Suprapubic skin (tissue), 4 donors: Measurements from ENCODE around the gene STK24. TPM values are rescaled to one million over a fixed set of nuclear protein-coding genes. Genes with fewer than 3 reads are reported as not detected.
A peak's percentile ranks its signal among the peaks of the same experiment; 100 is the strongest.

Source experiments
- DNase-seq, 2 donors: peaks; one replicate each; pipeline ENCODE4 v3.0.0-alpha.2; 2019; ENCODE audit warnings: low spot score in 2 of 2
- H3K27ac ChIP-seq: fragments of 200-600 bp; sonication (generic); one replicate; pipeline ENCODE4 v1.5.1; 2019
- H3K27me3 ChIP-seq: fragments of 200-600 bp; sonication (generic); one replicate; pipeline ENCODE4 v1.5.1; 2019
- H3K36me3 ChIP-seq: fragments of 200-600 bp; sonication (generic); one replicate; pipeline ENCODE4 v1.5.1; 2019
- H3K4me1 ChIP-seq: fragments of 200-600 bp; sonication (generic); one replicate; pipeline ENCODE4 v1.5.1; 2019
- H3K4me3 ChIP-seq: fragments of 200-600 bp; sonication (generic); one replicate; pipeline ENCODE4 v1.5.1; 2019; ENCODE audit warnings: mild to moderate bottlenecking
- H3K9me3 ChIP-seq: fragments of 200-600 bp; sonication (generic); one replicate; pipeline ENCODE4 v1.5.1; 2019
- CTCF ChIP-seq, 2 donors: fragments of 200-600 bp in 1 of 2; fragments of 450-650 bp in 1 of 2; sonication (generic) in 1 of 2; IDR thresholded peaks; one replicate each; pipeline ENCODE4 v1.5.1; 2016 to 2019; ENCODE audit warnings: antibody characterized with exemption in 2 of 2, mild to moderate bottlenecking in 1 of 2, moderate library complexity in 1 of 2
- EP300 ChIP-seq: sonication (generic); formaldehyde crosslinking; IDR thresholded peaks from one replicate; pipeline ENCODE4 v1.6.1; 2017; ENCODE audit warnings: antibody characterized with exemption
- POLR2A ChIP-seq, 2 donors: fragments of 450-650 bp; IDR thresholded peaks; one replicate each; pipeline ENCODE4 v1.6.1; 2017; ENCODE audit warnings: antibody characterized with exemption in 2 of 2, mild to moderate bottlenecking in 2 of 2, moderate library complexity in 2 of 2
- POLR2AphosphoS5 ChIP-seq, 3 donors: sonication (generic); formaldehyde crosslinking; IDR thresholded peaks; one replicate each; pipeline ENCODE4 v1.6.1; 2017; ENCODE audit warnings: antibody characterized with exemption in 3 of 3
- WGBS: methylation state at CpG from one replicate; pipeline ENCODE4 v1.1.5; 2018; 5-methylcytosine and 5-hydroxymethylcytosine counted together
- total RNA-seq, 4 donors: library from RNA; depleted of rRNA; stranded (reverse); fragments of >200 nt; gene quantifications; one replicate each; pipeline ENCODE4 v1.1.0, GENCODE V29; 2016

Gene STK24
- total RNA-seq, 4 donors from 2014 or later, result 132 to 200 (median 176) TPM

DNA sequence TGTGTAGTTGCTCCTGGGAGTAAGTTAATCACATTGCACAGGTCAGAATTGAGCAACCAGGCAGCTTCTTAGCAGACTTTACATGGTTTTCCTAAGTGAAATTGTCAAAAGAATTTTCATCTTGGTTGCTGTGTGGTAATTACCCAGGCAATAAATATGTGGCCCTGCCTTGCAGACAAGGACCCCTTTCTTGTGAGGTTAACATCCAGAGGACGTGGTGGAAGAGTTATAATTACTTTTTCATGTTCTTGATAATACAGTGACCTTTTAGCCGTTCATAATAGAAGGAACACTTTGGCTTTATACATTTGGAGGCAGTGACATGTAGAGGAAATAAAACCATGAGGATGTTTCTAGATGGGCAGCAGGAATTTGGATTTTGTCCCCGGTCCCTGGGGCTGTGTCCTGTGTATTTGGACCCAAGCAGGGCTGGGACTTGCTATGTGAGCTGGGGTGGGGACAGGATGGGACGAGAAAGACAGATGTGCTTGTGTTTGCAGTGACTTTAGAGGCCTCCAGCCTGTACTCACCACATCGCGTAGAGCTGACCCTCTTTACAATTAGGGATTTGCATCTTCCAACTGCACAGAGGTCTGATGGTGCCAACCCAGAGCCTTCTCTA is 156.2 kb downstream of the STK24 start:
- DNase-seq, result no peak
- TF ChIP-seq CTCF (IDR thresholded peaks at IDR 0.05) (no peak), EP300 (no peak), POLR2AphosphoS5 (IDR thresholded peaks at IDR 0.05) (no peak), POLR2A (IDR thresholded peaks at IDR 0.05) (no peak)
- Histone ChIP-seq H3K9me3 (no peaks in the 10 kb centered on the region), H3K4me1 (peaks cover 14% of the 10 kb centered on the region), H3K27ac (no peak overlapping the region), H3K4me3 (no peak overlapping the region), H3K27me3 (no peaks in the 10 kb centered on the region), H3K36me3 (peaks cover 5% of the 10 kb centered on the region)
- WGBS, result 79% methylated on average over 6 of the region's 6 CpGs

DNA sequence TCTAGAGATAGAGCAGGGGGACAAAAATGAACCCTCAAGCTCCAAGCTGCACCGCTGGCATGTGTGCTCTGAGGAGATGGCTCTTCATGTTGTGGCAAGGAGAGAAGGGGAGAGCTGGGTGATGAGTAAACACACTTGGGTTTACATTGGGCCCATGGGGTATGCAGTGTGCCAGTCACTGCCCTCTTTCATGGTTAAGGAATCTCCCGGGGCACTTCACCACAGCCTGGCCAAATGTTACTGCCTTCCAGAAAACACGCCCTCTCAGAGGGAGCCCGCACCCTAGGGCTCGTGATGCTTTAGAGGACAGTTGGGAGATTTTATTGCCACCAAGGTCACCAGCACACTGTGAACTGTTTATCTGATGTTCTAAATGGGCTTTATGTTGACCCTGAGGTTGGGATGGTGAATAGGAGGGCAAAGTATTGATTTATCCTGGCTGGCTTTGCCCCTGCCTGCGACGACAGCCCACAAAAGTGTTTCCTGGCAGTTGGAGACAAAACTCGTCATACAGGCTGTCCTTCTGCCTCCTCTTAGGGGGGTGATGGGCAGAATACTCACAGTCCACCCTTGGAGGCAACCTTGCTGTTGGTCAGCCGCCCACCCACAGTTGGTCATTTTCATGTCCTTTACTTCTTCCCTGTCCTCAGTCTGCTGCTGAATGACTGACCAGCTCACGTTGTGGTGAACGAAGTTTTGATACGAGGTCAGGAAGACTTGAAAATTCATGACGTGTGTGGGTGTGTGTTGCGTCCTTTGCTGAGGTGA is 156.9 kb downstream of the STK24 start:
- H3K36me3 ChIP-seq, result peaks cover 5% of the 10 kb centered on the region
- H3K9me3 ChIP-seq, result no peaks in the 10 kb centered on the region
- H3K4me3 ChIP-seq, result no peak overlapping the region
- no peak for DNase-seq
- H3K4me1 ChIP-seq, result peaks cover 18% of the 10 kb centered on the region
- 88% methylated on average over 14 of the region's 14 CpGs for WGBS
- TF ChIP-seq EP300, result no peak
- no peak for TF ChIP-seq POLR2A (IDR thresholded peaks at IDR 0.05)
- TF ChIP-seq CTCF (IDR thresholded peaks at IDR 0.05), result no peak
- no peak for TF ChIP-seq POLR2AphosphoS5 (IDR thresholded peaks at IDR 0.05)
- H3K27ac ChIP-seq, result no peak overlapping the region
- no peaks in the 10 kb centered on the region for H3K27me3 ChIP-seq

- no peak overlapping the region for H3K4me3 ChIP-seq
- H3K27me3 ChIP-seq, result no peaks in the 10 kb centered on the region
- H3K27ac ChIP-seq, result no peak overlapping the region
- no peaks in the 10 kb centered on the region for H3K9me3 ChIP-seq
- TF ChIP-seq POLR2A (IDR thresholded peaks at IDR 0.05) (no peak), POLR2AphosphoS5 (IDR thresholded peaks at IDR 0.05) (peak in 1 of 3 donors; percentile 21), CTCF (IDR thresholded peaks at IDR 0.05) (no peak), EP300 (no peak)
- no peak for DNase-seq
- H3K36me3 ChIP-seq, result peaks cover 11% of the 10 kb centered on the region
- peaks cover 18% of the 10 kb centered on the region for H3K4me1 ChIP-seq
- WGBS, result 59% methylated on average over 4 of the region's 4 CpGs
Observed at GRCh38 chr13:98416408-98416807, 160.5 kb downstream of the STK24 start.

DNA sequence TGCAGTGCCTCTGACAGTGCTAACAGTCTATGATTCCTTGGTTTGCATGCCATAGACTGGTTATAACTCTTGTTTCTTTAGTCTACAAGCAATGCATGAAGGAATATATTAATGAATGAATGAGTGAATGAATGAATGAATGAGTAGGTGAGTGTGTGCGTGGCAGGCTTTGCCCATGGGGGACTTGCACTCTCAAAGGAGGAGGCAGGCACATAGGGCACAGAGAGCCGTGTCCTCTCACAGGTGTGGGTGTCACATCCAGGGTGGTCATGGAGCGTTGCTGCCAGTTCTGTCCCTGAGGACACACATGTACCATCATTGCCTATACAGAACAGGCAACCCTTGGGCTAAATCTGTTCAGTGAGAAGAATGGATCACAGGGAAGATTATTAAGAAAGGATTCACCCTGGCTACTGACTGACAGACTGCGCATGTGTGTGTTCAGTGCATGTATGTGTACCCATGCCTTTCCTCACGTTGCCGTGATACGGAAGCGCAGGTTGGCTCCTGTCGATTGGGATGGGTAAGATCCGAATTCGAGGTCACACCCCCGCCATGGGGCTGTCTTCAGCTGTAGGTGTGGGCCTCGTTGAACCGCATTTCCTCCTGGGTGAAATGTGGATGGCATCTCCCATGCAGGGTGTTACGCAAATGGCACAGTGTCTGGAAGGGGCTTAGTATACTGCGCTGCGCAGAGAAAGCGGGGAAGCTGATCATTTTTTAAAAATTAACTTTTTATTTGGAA is 161.4 kb downstream of the STK24 start:
- no peak overlapping the region for H3K27ac ChIP-seq

More for the DNA sequence above, 161.4 kb downstream of the STK24 start:
- Histone ChIP-seq H3K4me1 (peaks cover 18% of the 10 kb centered on the region), H3K36me3 (peaks cover 11% of the 10 kb centered on the region), H3K9me3 (no peaks in the 10 kb centered on the region), H3K4me3 (no peak overlapping the region), H3K27me3 (no peaks in the 10 kb centered on the region)
- DNase-seq, result no peak
- no peak for TF ChIP-seq POLR2A (IDR thresholded peaks at IDR 0.05)
- no peak for TF ChIP-seq POLR2AphosphoS5 (IDR thresholded peaks at IDR 0.05)
- no peak for TF ChIP-seq CTCF (IDR thresholded peaks at IDR 0.05)
- no peak for TF ChIP-seq EP300
- 95% methylated on average over 17 of the region's 18 CpGs for WGBS
